Esophagus squamous epithelium (tissue), 4 donors: Measurements from ENCODE around the gene FCRL1.

ENCODE experiments used
- CTCF ChIP-seq, 6 experiments: fragments of 450-650 bp in 4 of 6; fragments of 200-600 bp in 2 of 6; sonication (generic) in 2 of 6; IDR thresholded peaks; one replicate each; pipeline ENCODE4 v1.5.1; 2016 to 2019; ENCODE audit warnings: antibody characterized with exemption in 6 of 6, mild to moderate bottlenecking in 4 of 6, moderate library complexity in 4 of 6
- POLR2A ChIP-seq, 4 donors: fragments of 450-650 bp; IDR thresholded peaks; one replicate each; pipeline ENCODE4 v1.6.1; 2017; ENCODE audit warnings: antibody characterized with exemption in 4 of 4, mild to moderate bottlenecking in 4 of 4, moderate library complexity in 3 of 4

- TF ChIP-seq CTCF (IDR thresholded peaks at IDR 0.05) = no peak
- no peak for TF ChIP-seq POLR2A (IDR thresholded peaks at IDR 0.05)
These were observed 66.3 kb downstream of the FCRL1 start for GRCh38 chr1:157753611-157754010.
